ENCODE data around the gene GDF15. TPM values are rescaled to one million over a fixed set of nuclear protein-coding genes. Genes with fewer than 3 reads are reported as not detected.

Gene GDF15
- total RNA-seq, 1 donor from 2014 or later: 8.9 TPM

- Mint-ChIP-seq H3K27ac (ENCODE audit: unreplicated experiment) (no peak overlapping the region), H3K4me3 (ENCODE audit: unreplicated experiment) (no peak overlapping the region), H3K9me3 (ENCODE audit: unreplicated experiment) (peaks cover 1% of the 10 kb centered on the region), H3K27me3 (ENCODE audit: unreplicated experiment) (peaks cover 7% of the 10 kb centered on the region), H3K4me1 (ENCODE audit: low read depth, unreplicated experiment) (peaks cover 3% of the 10 kb centered on the region), H3K36me3 (ENCODE audit: unreplicated experiment) (no peaks in the 10 kb centered on the region)
- peak; percentile 100 for TF ChIP-seq CTCF (IDR thresholded peaks at IDR 0.05; ENCODE audit: partially characterized antibody, unreplicated experiment)
- peak; percentile 91 for DNase-seq
Measured at GRCh38 chr19:18388100-18388959, 2.4 kb downstream of the GDF15 start.

GRCh38 chr19:18388960-18389725 lies 3.2 kb downstream of the GDF15 start:
- Mint-ChIP-seq H3K27me3 (ENCODE audit: unreplicated experiment) (peaks cover 8% of the 10 kb centered on the region), H3K4me3 (ENCODE audit: unreplicated experiment) (no peak overlapping the region), H3K36me3 (ENCODE audit: unreplicated experiment) (no peaks in the 10 kb centered on the region), H3K27ac (ENCODE audit: unreplicated experiment) (no peak overlapping the region), H3K4me1 (ENCODE audit: low read depth, unreplicated experiment) (peaks cover 3% of the 10 kb centered on the region), H3K9me3 (ENCODE audit: unreplicated experiment) (peaks cover 1% of the 10 kb centered on the region)
- DNase-seq: no peak
- no peak for TF ChIP-seq CTCF (IDR thresholded peaks at IDR 0.05; ENCODE audit: partially characterized antibody, unreplicated experiment)

GRCh38 chr19:18389726-18390064 lies 3.7 kb downstream of the GDF15 start:
- peaks cover 8% of the 10 kb centered on the region for H3K27me3 Mint-ChIP-seq (ENCODE audit: unreplicated experiment)
- H3K36me3 Mint-ChIP-seq (ENCODE audit: unreplicated experiment): no peaks in the 10 kb centered on the region
- no peak overlapping the region for H3K4me3 Mint-ChIP-seq (ENCODE audit: unreplicated experiment)

GRCh38 chr19:18390065-18390907 lies 4.3 kb downstream of the GDF15 start:
- no peak for TF ChIP-seq CTCF (IDR thresholded peaks at IDR 0.05; ENCODE audit: partially characterized antibody, unreplicated experiment)
- Mint-ChIP-seq H3K4me1 (ENCODE audit: low read depth, unreplicated experiment) (no peaks in the 10 kb centered on the region), H3K27ac (ENCODE audit: unreplicated experiment) (no peak overlapping the region), H3K36me3 (ENCODE audit: unreplicated experiment) (no peaks in the 10 kb centered on the region), H3K27me3 (ENCODE audit: unreplicated experiment) (peaks cover 8% of the 10 kb centered on the region), H3K9me3 (ENCODE audit: unreplicated experiment) (peaks cover 1% of the 10 kb centered on the region), H3K4me3 (ENCODE audit: unreplicated experiment) (no peak overlapping the region)
- no peak for DNase-seq

More at GRCh38 chr19:18389726-18390064, 3.7 kb downstream of the GDF15 start:
- no peak for TF ChIP-seq CTCF (IDR thresholded peaks at IDR 0.05; ENCODE audit: partially characterized antibody, unreplicated experiment)
- no peak for DNase-seq
- Mint-ChIP-seq H3K9me3 (ENCODE audit: unreplicated experiment) (peaks cover 1% of the 10 kb centered on the region), H3K27ac (ENCODE audit: unreplicated experiment) (no peak overlapping the region), H3K4me1 (ENCODE audit: low read depth, unreplicated experiment) (no peaks in the 10 kb centered on the region)

Data from glutamatergic neuron (in vitro differentiated cells).